ENCODE measurements around the gene MINDY4.

The MINDY4 gene

DNA sequence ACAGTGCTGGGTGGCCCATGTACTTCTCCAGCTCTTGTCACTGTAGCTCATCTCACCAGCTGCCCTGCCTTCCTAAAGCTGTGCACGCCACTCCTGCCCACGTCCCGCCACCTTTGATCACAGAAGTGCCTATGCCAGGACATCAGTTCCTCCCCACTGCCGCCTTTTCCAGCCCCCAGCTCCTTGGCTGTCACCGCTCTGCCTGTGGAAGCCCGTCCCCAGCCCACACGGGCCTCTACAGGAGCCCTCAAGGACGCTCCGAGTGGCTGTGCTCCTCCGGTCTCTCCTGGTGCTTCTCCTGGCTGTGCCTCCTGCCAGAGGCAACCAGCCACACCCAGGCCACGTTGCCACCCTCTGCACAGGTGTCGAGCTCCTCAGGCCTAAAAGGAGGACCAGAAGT lies 38.6 kb upstream of the MINDY4 start:
- Histone ChIP-seq H3K9ac (ENCODE audit: low read length) (no peak overlapping the region), H3K4me3 (ENCODE audit: low read depth in 1 of 2, low read length in 2 of 2) (no peak overlapping the region), H3K27me3 (ENCODE audit: control insufficient read depth in 1 of 2, insufficient read depth in 2 of 2, low read length in 2 of 2) (no peaks in the 10 kb centered on the region), H3K27ac (ENCODE audit: low read depth, low read length) (no peak overlapping the region), H3K4me1 (ENCODE audit: insufficient read depth, low read length) (no peaks in the 10 kb centered on the region), H3K9me3 (ENCODE audit: low read length) (no peaks in the 10 kb centered on the region), H3K36me3 (ENCODE audit: insufficient read depth, low read length) (no peaks in the 10 kb centered on the region)

DNA sequence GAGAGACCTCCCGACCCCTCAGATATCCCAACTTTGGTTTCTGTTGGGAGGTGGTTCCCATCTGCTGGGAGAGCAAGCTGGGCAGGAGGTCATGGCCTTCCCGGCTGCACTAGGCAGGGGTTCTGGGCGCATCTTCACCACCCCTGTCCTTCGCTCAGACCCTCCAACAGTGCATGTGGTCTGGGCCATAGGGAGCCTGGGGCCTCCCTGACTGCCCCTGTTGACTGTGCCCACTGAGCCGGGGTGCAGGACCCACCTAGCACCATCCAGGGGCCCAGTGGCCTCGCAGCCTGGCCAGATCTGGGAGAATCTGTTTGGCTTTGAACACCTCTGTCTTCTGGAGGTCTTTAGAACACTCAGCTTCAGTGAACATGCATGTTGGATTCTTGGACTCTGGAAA lies 38.0 kb upstream of the MINDY4 start:
- Histone ChIP-seq H3K9me3 (ENCODE audit: low read length) (no peaks in the 10 kb centered on the region), H3K27me3 (ENCODE audit: control insufficient read depth in 1 of 2, insufficient read depth in 2 of 2, low read length in 2 of 2) (no peaks in the 10 kb centered on the region), H3K36me3 (ENCODE audit: insufficient read depth, low read length) (no peaks in the 10 kb centered on the region), H3K27ac (ENCODE audit: low read depth, low read length) (no peak overlapping the region), H3K4me3 (ENCODE audit: low read depth in 1 of 2, low read length in 2 of 2) (no peak overlapping the region), H3K4me1 (ENCODE audit: insufficient read depth, low read length) (no peaks in the 10 kb centered on the region), H3K9ac (ENCODE audit: low read length) (no peak overlapping the region)

DNA sequence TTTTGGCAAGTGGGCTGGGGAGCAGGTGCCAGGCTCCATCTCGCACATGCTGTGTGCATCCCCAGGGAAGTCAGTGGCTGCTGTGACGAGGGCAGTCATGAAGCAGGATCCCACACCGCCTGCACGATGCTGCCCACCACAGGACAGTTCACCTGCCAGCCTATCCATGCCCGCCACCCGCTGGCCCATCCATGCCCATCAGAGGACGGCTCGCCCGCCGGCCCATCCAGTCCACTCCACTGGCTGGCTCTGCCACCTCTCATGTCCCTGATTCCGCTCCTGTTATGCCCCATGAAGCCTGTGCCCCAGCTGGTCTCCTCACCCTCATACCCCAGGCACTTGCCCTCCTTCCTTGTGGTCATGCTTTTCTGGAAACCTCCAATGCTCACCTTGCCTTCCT lies 37.5 kb upstream of the MINDY4 start:
- Histone ChIP-seq H3K27ac (ENCODE audit: low read depth, low read length) (no peak overlapping the region), H3K27me3 (ENCODE audit: control insufficient read depth in 1 of 2, insufficient read depth in 2 of 2, low read length in 2 of 2) (no peaks in the 10 kb centered on the region), H3K4me1 (ENCODE audit: insufficient read depth, low read length) (no peaks in the 10 kb centered on the region), H3K4me3 (ENCODE audit: low read depth in 1 of 2, low read length in 2 of 2) (no peak overlapping the region), H3K9ac (ENCODE audit: low read length) (no peak overlapping the region), H3K9me3 (ENCODE audit: low read length) (no peaks in the 10 kb centered on the region), H3K36me3 (ENCODE audit: insufficient read depth, low read length) (no peaks in the 10 kb centered on the region)

DNA sequence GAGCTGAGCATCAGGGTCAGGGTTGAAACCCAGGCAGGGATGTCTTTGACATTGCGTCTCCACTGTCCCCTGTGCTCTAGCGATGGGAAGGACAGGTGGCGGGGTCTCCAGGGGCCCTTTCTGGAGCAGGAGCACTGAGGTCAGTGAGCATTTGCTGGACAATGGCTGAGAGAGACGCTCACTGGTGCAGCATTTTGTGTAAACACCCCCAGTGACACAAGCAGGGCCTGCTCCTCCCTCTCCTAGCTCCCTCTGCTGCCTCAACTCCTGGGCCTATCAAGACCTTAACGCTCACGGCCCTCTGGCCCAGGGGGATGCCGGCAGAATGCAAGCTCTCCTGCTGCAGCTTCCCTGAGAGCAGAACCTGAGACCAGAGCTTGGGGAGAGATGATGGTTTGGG lies 36.7 kb upstream of the MINDY4 start:
- Histone ChIP-seq H3K9ac (ENCODE audit: low read length) (no peak overlapping the region), H3K9me3 (ENCODE audit: low read length) (no peaks in the 10 kb centered on the region), H3K27me3 (ENCODE audit: control insufficient read depth in 1 of 2, insufficient read depth in 2 of 2, low read length in 2 of 2) (no peaks in the 10 kb centered on the region), H3K27ac (ENCODE audit: low read depth, low read length) (no peak overlapping the region), H3K4me1 (ENCODE audit: insufficient read depth, low read length) (no peaks in the 10 kb centered on the region), H3K36me3 (ENCODE audit: insufficient read depth, low read length) (no peaks in the 10 kb centered on the region), H3K4me3 (ENCODE audit: low read depth in 1 of 2, low read length in 2 of 2) (no peak overlapping the region)

DNA sequence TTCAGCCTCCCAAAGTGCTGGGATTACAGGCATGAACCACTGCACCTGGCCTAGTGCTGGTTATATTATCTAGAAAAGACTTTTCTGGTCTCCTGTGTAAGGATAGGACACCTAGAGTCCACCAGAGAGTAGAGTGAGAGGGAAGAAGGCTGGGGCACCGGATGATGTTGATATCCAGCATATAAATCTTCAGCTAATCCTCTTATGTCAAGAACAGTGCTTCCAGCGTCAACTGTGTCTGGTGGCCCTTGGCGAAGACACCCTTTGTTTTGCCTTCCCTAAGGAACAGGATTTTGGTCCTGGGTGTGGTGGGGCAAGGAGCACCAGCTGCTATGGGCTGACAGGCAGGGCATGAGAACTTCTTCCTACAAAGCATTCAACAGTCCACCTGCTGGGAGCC lies 35.6 kb upstream of the MINDY4 start:
- no peaks in the 10 kb centered on the region for H3K9me3 ChIP-seq (ENCODE audit: low read length)
- no peak overlapping the region for H3K9ac ChIP-seq (ENCODE audit: low read length)
- H3K36me3 ChIP-seq (ENCODE audit: insufficient read depth, low read length): no peaks in the 10 kb centered on the region
- no peak overlapping the region for H3K4me3 ChIP-seq (ENCODE audit: low read depth in 1 of 2, low read length in 2 of 2)
- no peak overlapping the region for H3K27ac ChIP-seq (ENCODE audit: low read depth, low read length)
- peaks cover 3% of the 10 kb centered on the region for H3K4me1 ChIP-seq (ENCODE audit: insufficient read depth, low read length)
- H3K27me3 ChIP-seq (ENCODE audit: control insufficient read depth in 1 of 2, insufficient read depth in 2 of 2, low read length in 2 of 2): no peaks in the 10 kb centered on the region

DNA sequence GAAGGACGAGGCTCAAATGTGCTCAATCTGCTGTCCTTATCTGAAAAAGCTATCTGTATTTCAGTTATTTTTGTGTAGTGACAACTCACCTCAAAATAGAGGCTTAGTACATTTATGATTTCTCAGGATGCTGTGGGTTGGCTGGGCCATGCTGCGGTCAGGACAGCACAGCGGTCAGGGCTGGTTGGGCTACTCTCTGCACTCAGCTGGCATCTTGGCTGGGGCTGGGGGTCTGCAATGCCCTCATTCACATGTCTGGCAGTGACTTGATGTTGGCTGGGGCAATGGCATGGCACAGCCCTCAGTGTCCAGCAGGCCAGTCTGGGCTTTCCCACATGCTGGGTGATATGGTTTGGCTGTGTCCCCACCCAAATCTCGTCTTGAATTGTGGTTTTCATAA lies 34.9 kb upstream of the MINDY4 start:
- Histone ChIP-seq H3K27ac (ENCODE audit: low read depth, low read length) (no peak overlapping the region), H3K27me3 (ENCODE audit: control insufficient read depth in 1 of 2, insufficient read depth in 2 of 2, low read length in 2 of 2) (no peaks in the 10 kb centered on the region), H3K4me3 (ENCODE audit: low read depth in 1 of 2, low read length in 2 of 2) (no peak overlapping the region), H3K36me3 (ENCODE audit: insufficient read depth, low read length) (no peaks in the 10 kb centered on the region), H3K4me1 (ENCODE audit: insufficient read depth, low read length) (peaks cover 5% of the 10 kb centered on the region), H3K9ac (ENCODE audit: low read length) (no peak overlapping the region), H3K9me3 (ENCODE audit: low read length) (no peaks in the 10 kb centered on the region)

DNA sequence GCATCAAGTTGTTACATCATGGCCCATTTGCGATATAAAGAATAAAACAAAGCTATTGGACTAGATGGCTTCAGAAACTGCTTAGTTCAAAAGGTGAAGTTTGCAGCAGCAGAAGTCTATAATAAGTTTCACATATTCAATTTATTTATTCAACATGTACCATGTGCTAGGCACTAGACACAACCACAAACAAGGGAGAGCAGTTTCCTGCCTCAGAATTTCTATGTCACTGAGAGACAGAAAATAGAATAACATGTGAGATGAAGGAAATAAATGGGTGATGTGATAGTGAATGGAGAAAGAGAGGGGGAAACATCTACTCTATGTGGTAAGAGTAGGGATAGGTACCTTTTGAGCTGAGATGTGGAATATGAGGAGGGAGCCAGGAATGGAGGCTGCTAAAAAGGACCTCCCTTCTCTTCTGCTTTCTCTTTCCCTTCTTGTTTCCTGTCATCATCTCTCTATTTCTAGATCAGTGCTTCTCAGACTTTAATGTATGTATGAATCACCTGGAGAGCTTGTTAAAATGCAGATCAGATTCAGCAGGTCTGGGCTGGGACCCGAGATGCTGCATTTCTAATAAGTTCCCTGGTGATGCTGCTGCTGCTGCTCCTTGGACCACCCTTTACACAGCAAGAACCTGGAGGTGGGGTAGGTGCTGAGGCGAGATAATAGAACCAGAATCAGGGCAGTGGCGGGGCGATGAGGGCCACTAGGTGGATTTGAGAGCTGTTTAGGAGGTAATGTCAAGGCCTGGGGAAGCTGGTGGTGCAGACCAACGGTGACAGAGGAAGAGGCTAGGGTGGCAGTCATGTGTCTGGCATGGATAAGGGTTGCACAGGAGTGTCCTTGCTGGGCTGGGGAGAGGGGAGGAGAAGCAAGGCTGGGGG lies 32.9 kb upstream of the MINDY4 start:
- H3K27ac ChIP-seq (ENCODE audit: low read depth, low read length): no peak overlapping the region
- H3K4me1 ChIP-seq (ENCODE audit: insufficient read depth, low read length): peaks cover 5% of the 10 kb centered on the region
- no peaks in the 10 kb centered on the region for H3K27me3 ChIP-seq (ENCODE audit: control insufficient read depth in 1 of 2, insufficient read depth in 2 of 2, low read length in 2 of 2)
- H3K36me3 ChIP-seq (ENCODE audit: insufficient read depth, low read length): no peaks in the 10 kb centered on the region
- no peak overlapping the region for H3K4me3 ChIP-seq (ENCODE audit: low read depth in 1 of 2, low read length in 2 of 2)
- no peaks in the 10 kb centered on the region for H3K9me3 ChIP-seq (ENCODE audit: low read length)
- no peak overlapping the region for H3K9ac ChIP-seq (ENCODE audit: low read length)

DNA sequence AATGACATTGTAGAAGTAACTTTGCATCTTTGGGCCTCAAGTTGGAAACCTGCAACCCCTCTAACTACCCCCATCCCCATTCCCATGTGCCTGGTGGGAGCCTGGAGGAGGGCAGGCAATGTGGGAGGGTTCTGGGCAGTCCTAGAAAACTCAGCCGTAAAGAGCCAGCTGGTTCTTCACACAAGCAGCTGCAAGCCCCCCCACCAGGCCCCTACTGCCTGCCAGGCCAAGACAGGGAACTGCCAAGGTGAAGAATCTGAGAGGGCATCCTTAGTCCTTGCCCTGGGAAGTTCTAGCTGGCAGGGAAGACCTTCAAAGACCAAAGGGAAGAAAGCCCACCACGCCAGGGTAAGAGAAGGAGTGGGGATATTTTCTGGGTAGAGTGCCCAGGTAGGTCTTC lies 31.5 kb upstream of the MINDY4 start:
- no peaks in the 10 kb centered on the region for H3K36me3 ChIP-seq (ENCODE audit: insufficient read depth, low read length)
- peaks cover 5% of the 10 kb centered on the region for H3K4me1 ChIP-seq (ENCODE audit: insufficient read depth, low read length)
- no peaks in the 10 kb centered on the region for H3K9me3 ChIP-seq (ENCODE audit: low read length)
- no peak overlapping the region for H3K4me3 ChIP-seq (ENCODE audit: low read depth in 1 of 2, low read length in 2 of 2)
- no peak overlapping the region for H3K9ac ChIP-seq (ENCODE audit: low read length)
- no peak overlapping the region for H3K27ac ChIP-seq (ENCODE audit: low read depth, low read length)
- no peaks in the 10 kb centered on the region for H3K27me3 ChIP-seq (ENCODE audit: control insufficient read depth in 1 of 2, insufficient read depth in 2 of 2, low read length in 2 of 2)

DNA sequence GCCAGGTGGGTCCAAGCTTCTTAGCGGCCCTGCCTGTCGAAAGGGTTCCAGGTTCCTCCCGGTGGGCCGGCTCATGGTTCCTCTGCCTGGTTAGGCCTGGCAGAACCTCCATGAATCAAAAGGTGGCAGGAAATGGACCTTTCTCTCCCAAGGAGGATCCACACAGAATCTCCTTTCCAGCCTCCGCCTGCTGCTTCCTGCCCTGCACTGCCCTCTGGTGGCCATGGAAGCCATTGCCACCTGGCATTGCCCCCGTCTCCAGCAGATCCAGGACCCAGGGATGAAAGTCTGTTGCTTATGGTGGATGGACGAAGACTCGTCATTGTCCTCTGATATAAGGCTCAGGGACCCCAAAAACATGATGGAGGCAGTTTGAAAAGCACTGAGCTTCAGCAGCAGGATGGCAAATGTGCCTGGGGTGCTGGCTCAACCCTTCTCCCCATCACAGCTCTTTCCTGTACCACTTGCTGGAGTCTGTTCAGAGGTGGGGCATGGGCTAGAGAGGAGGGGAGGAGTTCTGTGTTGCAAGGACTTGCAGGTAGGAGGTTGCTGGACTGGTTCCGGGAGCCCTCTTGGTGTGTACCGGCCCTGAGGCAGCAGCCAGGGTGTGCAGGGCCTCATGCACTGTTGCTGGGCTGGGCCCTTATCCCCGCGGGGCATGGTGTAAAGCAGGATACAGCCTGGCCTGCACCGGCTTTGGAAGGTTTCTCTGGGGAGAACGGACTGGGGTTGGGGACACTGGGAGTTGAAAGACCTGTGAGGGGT lies 30.6 kb upstream of the MINDY4 start:
- H3K27me3 ChIP-seq (ENCODE audit: control insufficient read depth in 1 of 2, insufficient read depth in 2 of 2, low read length in 2 of 2): no peaks in the 10 kb centered on the region
- H3K36me3 ChIP-seq (ENCODE audit: insufficient read depth, low read length): no peaks in the 10 kb centered on the region
- H3K9ac ChIP-seq (ENCODE audit: low read length): no peak overlapping the region
- H3K4me1 ChIP-seq (ENCODE audit: insufficient read depth, low read length): peaks cover 5% of the 10 kb centered on the region
- H3K9me3 ChIP-seq (ENCODE audit: low read length): no peaks in the 10 kb centered on the region
- H3K4me3 ChIP-seq (ENCODE audit: low read depth in 1 of 2, low read length in 2 of 2): no peak overlapping the region
- no peak overlapping the region for H3K27ac ChIP-seq (ENCODE audit: low read depth, low read length)

DNA sequence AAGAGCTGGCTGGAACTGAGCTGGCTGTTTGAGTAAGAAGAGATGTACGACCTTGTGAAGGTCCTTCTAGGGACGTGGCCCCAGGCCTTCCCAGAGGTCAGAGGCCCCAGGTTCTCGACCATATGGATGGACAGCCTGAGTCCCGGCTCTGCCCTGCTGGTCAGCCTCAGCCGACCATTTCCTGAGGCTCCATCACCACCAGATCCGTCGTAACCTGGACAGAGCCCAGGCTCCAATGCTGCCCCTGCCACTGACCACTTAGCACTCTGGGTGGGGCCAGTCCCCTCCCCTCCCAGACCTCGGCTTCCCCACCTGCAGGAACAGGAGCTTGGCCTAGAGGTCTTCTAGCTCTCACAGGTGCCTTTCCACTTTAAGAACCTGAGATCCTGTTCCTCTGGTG lies 29.9 kb upstream of the MINDY4 start:
- no peak overlapping the region for H3K4me3 ChIP-seq (ENCODE audit: low read depth in 1 of 2, low read length in 2 of 2)
- no peaks in the 10 kb centered on the region for H3K9me3 ChIP-seq (ENCODE audit: low read length)
- no peaks in the 10 kb centered on the region for H3K36me3 ChIP-seq (ENCODE audit: insufficient read depth, low read length)
- no peaks in the 10 kb centered on the region for H3K27me3 ChIP-seq (ENCODE audit: control insufficient read depth in 1 of 2, insufficient read depth in 2 of 2, low read length in 2 of 2)
- H3K4me1 ChIP-seq (ENCODE audit: insufficient read depth, low read length): peaks cover 5% of the 10 kb centered on the region
- no peak overlapping the region for H3K9ac ChIP-seq (ENCODE audit: low read length)
- H3K27ac ChIP-seq (ENCODE audit: low read depth, low read length): no peak overlapping the region

DNA sequence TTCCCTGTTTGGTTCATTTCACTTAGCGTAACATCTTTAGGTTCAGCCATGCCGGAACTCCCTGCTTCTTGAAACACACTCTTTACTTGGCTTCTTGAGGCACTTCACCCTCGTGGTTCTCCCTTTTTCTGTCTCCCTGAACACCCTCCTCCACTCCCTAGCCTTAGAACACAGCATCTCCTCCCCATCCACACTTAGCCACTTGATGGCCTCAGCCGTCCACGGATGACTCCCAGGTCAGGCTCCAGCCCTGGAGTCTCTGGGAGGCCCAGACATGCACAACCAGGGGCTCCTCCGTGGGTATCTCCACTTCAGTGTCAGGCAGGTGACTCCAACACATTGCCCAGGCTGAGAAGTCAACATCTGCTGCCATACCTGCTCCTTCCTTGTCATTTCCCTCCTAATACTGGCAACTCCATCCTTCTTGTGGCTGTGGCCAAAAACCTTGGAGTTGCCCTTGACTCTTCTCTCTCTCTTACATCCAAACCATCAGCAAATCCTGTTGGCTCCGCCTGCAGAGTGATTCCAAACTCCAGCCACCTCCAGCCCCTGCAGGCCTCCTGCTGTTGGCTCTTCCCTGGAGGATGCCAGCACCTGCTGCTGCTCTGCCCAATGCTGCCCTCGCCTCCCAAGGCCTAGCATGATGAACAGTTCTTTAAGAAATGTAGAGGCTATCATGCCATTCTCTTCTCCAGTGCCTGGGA lies 27.7 kb upstream of the MINDY4 start:
- no peak overlapping the region for H3K4me3 ChIP-seq (ENCODE audit: low read depth in 1 of 2, low read length in 2 of 2)
- H3K27ac ChIP-seq (ENCODE audit: low read depth, low read length): no peak overlapping the region
- peaks cover 5% of the 10 kb centered on the region for H3K4me1 ChIP-seq (ENCODE audit: insufficient read depth, low read length)
- H3K9ac ChIP-seq (ENCODE audit: low read length): no peak overlapping the region
- no peaks in the 10 kb centered on the region for H3K36me3 ChIP-seq (ENCODE audit: insufficient read depth, low read length)
- H3K9me3 ChIP-seq (ENCODE audit: low read length): no peaks in the 10 kb centered on the region
- H3K27me3 ChIP-seq (ENCODE audit: control insufficient read depth in 1 of 2, insufficient read depth in 2 of 2, low read length in 2 of 2): no peaks in the 10 kb centered on the region
